Measurements from ENCODE around the gene NMT1. TPM values are rescaled to one million over a fixed set of nuclear protein-coding genes. Genes with fewer than 3 reads are reported as not detected.
A peak's percentile ranks its signal among the peaks of the same experiment; 100 is the strongest.

NMT1 gene
- total RNA-seq, 2 donors from 2014 or later, result 101 to 120 TPM

DNA sequence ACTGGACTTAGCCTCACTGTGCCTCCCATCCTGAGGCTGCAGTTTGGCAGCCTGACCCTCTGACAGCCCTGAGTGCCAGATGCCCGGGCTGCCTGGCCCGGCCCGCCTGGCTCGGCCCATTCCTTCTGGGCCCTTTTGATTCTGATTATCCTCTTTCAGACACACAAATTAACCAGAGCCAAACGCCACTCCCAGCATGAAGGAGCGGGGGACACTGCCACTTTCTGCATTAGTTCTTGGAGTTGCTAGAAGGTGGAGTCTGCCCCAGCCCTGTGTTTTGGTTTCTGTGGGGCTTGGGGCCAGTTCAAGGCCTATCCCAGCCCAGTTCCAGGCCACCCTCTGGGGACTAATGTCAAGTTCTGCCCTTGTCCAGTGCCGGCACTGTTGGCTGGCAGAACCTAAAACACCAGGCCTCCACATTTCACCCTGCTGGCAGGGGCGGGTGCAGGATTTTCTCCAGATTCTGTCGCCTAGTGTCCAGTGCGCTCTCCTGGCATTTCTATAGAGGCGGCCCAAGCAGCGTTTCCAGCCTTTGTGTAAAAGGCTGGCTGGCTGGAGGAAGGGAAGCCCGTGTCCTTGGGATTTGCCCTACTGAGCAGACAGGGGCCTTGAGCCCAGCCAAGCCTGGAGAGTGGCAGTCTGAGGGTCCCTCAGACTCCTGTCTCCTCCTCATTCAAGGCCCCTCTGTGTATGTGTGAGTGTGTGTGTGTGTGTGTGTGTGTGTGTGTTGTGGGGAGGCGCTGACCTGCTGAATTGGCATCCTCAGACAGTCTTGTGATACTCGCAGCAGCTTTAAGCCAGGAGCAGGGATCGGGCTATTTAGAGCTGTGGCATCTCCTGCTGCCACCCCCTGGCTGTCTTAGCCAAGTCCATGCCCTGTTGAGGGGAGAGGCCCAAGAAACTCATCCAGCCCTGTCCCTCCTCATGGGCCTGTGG is 49.8 kb downstream of the NMT1 start:
- peaks cover 20% of the 10 kb centered on the region for H3K36me3 Mint-ChIP-seq (ENCODE audit: low read depth)
- no peak for ATAC-seq (replicated peaks)
- H3K27ac Mint-ChIP-seq, result no peak overlapping the region
- H3K9me3 Mint-ChIP-seq, result no peaks in the 10 kb centered on the region
- H3K4me3 Mint-ChIP-seq, result no peak overlapping the region
- H3K4me1 Mint-ChIP-seq, result peaks cover 4% of the 10 kb centered on the region
- H3K27me3 Mint-ChIP-seq, result no peaks in the 10 kb centered on the region

DNA sequence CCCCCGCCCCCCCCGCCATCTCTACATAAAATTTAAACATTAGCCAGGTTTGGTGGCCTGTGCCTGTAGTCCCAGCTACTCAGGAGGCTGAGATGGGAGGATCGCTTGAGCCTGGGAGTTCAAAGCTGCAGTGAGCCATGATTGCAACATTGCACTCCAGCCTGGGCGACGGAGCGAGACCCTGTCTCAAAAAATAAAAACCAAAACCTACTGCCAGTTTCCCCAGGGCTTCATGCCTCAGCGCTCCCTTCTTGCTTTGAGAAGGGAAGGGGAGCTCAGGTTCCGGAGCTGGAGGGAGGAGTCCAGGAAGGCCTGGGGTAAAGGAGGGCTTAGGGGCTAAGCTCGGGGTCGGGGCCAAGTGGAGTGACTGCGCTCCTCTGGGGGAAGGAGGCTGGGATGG is 50.7 kb downstream of the NMT1 start:
- peaks cover 11% of the 10 kb centered on the region for H3K36me3 Mint-ChIP-seq (ENCODE audit: low read depth)
- no peaks in the 10 kb centered on the region for H3K27me3 Mint-ChIP-seq
- no peak for ATAC-seq (replicated peaks)
- H3K27ac Mint-ChIP-seq, result no peak overlapping the region
- H3K9me3 Mint-ChIP-seq, result no peaks in the 10 kb centered on the region
- no peak overlapping the region for H3K4me3 Mint-ChIP-seq
- peaks cover 5% of the 10 kb centered on the region for H3K4me1 Mint-ChIP-seq

DNA sequence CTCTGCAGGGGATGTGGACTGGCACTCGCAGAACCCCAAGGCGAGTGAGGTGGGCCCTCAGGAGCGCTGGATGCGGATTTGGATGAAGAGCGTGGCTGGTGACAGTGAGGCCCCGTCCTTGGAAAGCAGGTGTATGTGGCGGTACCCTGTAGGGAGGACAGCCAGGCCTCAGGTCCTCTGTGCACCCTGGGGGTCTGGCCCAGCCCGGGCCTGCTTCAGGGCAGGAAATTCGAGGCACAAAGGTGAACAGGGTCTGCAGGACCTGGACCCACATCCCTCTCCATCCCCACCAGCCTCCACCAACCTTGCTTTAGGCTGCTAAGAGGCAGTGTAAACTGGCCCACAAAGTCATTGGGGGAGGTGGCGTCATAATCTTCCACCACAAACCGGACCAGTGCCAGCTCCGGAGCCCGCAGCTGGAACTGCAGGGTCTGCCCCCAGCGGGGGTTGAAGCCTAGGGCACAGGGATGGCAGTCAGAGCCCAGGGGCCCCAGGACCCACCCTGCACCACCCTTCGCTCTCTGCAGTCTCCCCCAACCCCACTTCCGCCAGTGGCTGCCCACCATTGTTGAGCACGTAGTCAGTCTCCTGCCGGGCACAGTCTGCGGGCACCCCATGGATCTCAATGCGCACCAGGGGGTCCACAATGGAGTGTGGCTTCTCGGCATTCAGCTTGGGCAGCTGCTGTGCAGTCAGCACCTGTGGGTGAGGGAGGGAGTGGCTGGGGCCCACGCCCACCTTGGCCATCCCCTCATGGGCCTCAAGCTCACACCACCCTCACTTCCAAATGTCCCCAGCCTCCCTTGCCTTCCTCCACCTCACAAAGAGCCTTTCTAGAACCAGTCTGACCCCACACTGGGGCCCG is 51.7 kb downstream of the NMT1 start:
- ATAC-seq (replicated peaks), result no peak
- H3K4me1 Mint-ChIP-seq, result peaks cover 5% of the 10 kb centered on the region
- no peak overlapping the region for H3K27ac Mint-ChIP-seq
- H3K4me3 Mint-ChIP-seq, result no peak overlapping the region
- H3K9me3 Mint-ChIP-seq, result no peaks in the 10 kb centered on the region
- no peaks in the 10 kb centered on the region for H3K27me3 Mint-ChIP-seq
- peaks cover 6% of the 10 kb centered on the region for H3K36me3 Mint-ChIP-seq (ENCODE audit: low read depth)

DNA sequence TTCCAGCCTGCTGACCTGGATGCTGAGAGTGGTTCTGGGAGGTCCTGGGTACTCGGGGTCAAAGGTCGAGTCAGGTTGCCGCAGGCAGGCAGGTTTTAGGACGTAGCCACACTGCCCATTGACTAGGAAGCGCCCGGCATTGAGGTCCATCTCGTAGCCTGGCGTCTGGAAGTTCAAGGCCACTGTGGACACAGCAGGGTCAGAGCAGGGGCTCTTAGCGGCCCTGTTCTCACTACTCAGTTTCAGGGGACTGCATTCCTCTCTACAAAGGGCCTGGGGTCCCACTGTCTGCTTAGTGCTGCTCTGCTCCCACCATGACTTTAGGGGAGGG is 52.3 kb downstream of the NMT1 start:
- Mint-ChIP-seq H3K36me3 (ENCODE audit: low read depth) (no peaks in the 10 kb centered on the region), H3K27me3 (no peaks in the 10 kb centered on the region), H3K4me1 (peaks cover 5% of the 10 kb centered on the region), H3K4me3 (no peak overlapping the region), H3K27ac (no peak overlapping the region), H3K9me3 (no peaks in the 10 kb centered on the region)
- ATAC-seq (replicated peaks), result no peak

DNA sequence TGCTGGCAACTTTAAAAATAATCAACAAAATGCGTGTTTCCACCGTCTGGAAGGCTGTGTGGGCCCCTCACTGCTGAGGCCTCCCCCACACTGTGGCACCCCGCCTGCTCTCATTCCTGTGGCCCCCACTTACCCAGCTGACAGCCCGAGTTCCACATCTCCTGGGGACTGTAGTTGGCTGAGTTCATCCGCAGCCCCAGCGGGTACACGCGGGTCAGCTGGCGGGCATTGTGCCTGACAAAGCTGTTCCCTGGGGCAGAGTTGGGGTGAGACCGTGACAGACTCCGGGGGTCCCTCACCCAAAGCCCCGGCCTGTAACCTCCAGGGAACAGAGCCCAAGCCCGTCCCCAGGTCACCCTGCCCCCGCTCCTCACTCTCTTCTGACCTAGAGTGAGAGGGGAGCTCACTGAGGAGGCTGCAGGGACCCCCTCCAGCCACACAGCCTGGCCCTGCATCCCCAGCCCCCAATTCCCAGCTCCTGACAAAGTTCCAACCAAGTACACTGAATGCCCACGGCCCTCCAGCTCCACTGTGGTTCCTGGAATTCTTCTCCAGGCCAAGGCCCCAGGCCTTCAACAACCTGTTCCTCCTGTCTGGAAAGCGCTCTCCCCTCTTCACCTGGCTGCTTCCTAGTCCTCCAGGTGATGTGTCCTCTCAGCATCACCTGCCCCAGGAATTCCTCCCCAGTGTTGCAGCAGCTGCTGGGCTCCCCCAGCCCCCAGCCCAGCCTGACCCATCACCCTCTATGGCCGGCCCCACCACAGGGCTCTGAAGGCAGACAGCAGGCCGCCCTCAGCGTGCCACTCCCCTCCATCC is 53.2 kb downstream of the NMT1 start:
- Mint-ChIP-seq H3K9me3 (no peaks in the 10 kb centered on the region), H3K27ac (no peak overlapping the region), H3K36me3 (ENCODE audit: low read depth) (no peaks in the 10 kb centered on the region), H3K4me3 (no peak overlapping the region), H3K27me3 (no peaks in the 10 kb centered on the region), H3K4me1 (peaks cover 5% of the 10 kb centered on the region)
- ATAC-seq (replicated peaks), result no peak

DNA sequence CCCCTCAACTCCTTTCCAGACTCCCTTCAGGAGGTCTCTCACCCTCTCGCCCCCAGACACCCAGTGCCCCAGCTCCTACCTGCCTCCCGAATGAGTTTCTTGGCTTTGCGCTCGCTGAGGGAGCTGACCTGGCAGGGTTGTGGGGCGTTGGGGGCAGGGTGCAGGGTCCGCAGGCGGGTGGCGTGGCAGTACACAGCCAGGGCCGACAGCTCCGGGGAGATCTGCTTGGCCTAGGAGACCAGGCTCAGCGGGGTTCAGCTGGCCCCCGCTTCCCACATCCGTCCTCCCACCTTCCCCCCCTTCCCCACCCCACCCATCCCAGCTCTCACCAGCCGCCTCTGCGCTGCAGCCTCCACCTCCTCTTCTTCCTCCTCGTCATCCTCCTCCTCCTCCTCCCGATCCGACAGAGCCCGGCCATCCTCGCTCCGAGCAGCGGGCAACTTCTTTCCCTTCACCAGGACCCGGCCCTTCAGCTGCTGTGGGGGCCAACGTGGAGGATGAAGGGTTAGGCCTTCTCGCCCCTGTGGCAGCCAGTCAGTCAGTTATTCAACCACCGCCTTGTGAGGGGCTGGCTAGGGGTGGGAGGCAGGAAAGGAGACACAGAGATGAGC is 54.0 kb downstream of the NMT1 start:
- H3K4me1 Mint-ChIP-seq, result peaks cover 5% of the 10 kb centered on the region
- no peaks in the 10 kb centered on the region for H3K9me3 Mint-ChIP-seq
- H3K27me3 Mint-ChIP-seq, result no peaks in the 10 kb centered on the region
- ATAC-seq (replicated peaks), result no peak
- no peak overlapping the region for H3K4me3 Mint-ChIP-seq
- H3K36me3 Mint-ChIP-seq (ENCODE audit: low read depth), result no peaks in the 10 kb centered on the region
- H3K27ac Mint-ChIP-seq, result no peak overlapping the region

DNA sequence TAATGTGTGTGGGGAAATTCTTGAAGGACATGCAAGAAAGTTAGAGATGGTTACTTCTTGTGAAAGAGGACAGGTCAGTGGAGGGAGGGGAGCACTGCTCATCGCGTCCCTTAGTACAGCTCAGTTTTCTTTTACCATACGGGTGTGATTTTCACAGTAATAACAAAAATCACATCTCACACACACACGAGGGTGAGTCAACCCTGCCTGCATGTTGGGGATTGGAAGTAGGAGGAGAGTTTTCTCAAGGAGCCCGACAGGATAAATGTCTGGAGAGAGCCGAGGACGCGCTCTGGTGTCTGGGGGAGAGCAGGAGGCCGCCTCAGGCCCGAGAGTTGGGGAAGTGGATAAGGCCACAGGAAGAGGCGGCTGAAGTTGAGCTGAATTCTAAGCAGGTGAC is 54.8 kb downstream of the NMT1 start:
- Mint-ChIP-seq H3K9me3 (no peaks in the 10 kb centered on the region), H3K27ac (peak overlapping the region; percentile 48), H3K4me1 (peaks cover 5% of the 10 kb centered on the region), H3K27me3 (no peaks in the 10 kb centered on the region), H3K36me3 (ENCODE audit: low read depth) (no peaks in the 10 kb centered on the region), H3K4me3 (no peak overlapping the region)
- ATAC-seq (replicated peaks), result no peak

DNA sequence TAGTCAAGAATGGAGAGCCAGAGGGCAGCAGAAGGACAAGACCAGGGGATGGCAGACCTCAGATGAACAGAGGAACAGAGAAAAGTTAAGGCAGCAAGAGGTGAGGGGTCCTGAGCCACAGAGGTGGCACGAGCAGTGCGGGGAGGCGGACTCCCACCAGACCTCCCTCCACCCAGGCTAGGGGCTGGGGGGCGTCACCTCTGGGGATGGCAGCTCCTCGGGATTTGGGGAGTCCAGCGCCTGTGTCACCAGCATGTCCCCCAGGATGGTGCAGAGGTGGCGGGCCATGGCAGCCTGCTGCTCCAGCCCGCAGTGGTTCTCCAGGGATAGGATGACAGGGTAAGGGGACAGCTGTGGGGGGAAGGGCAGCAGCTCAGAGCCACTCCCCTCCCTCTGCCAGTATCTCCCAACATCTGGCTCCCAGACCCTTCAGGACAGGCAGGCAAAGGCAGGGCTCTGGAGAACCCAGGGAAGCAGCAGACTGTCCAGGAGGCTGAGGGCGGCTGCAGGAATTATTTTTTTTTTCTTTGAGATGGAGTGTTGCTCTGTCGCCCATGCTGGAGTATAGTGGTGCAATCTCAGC is 55.4 kb downstream of the NMT1 start:
- ATAC-seq (replicated peaks), result no peak
- Mint-ChIP-seq H3K27ac (no peak overlapping the region), H3K4me1 (peaks cover 5% of the 10 kb centered on the region), H3K27me3 (no peaks in the 10 kb centered on the region), H3K9me3 (no peaks in the 10 kb centered on the region), H3K36me3 (ENCODE audit: low read depth) (no peaks in the 10 kb centered on the region), H3K4me3 (no peak overlapping the region)

DNA sequence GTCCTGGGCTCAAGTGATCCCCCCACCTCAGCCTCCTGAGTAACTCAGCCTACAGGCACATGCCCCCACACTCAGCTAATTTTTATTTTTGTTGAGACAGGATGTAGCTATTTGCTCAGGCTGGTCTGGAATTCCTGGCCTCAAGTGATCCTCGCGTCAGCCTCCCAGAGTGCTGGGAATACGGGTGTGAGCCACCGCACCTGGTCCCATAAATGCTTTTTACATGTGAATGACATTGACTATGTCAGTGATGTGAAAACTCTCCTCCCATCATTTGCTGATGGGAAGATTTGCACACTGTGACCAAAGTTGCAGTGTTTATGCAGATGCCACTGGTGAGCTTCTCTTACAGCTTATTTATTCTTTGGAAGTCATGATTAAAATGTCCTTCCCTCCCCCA is 56.2 kb downstream of the NMT1 start:
- H3K9me3 Mint-ChIP-seq, result no peaks in the 10 kb centered on the region
- H3K4me1 Mint-ChIP-seq, result peaks cover 5% of the 10 kb centered on the region
- no peak for ATAC-seq (replicated peaks)
- H3K27me3 Mint-ChIP-seq, result no peaks in the 10 kb centered on the region
- H3K36me3 Mint-ChIP-seq (ENCODE audit: low read depth), result no peaks in the 10 kb centered on the region
- H3K27ac Mint-ChIP-seq, result no peak overlapping the region
- H3K4me3 Mint-ChIP-seq, result no peak overlapping the region

DNA sequence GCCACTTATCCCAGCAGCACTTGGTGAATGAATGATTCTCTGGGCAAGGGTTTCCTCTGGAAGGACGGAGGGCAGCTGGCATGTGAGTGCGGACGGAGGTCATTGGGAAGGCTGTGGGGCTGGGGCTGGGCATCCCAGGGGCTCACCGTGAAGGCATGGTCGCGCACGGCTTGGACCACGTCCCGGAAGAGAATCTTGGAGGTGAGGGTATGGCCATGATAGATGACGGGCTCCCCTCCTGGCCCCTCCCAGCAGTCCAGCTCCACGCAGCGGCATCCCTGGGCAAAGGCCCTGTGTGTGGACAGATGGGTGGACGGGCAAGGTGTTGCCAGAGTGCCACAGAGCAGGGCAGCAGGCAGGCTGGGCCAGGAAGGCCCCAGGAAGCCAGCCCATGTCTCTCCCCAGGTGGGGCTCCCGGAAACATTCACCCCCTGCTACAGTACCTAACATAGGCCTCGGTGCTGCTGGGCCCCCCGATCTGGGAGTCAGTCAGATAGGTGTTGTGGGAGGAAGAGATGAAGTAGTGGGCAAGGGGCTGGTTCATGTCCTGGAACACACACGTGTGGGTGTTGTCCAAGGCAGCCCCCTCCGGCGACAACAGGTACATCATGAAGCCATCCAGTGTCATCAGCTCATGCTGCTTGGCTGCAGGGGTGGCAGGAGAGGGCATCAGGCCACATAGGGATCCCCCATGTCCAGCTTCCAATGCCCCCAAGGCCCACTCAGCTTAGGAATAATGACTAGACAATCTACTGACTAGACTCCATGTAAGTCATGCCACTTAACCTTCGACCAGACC is 56.9 kb downstream of the NMT1 start:
- Mint-ChIP-seq H3K9me3 (no peaks in the 10 kb centered on the region), H3K4me3 (no peak overlapping the region), H3K36me3 (ENCODE audit: low read depth) (no peaks in the 10 kb centered on the region), H3K27ac (no peak overlapping the region), H3K4me1 (peaks cover 5% of the 10 kb centered on the region), H3K27me3 (no peaks in the 10 kb centered on the region)
- ATAC-seq (replicated peaks), result no peak

DNA sequence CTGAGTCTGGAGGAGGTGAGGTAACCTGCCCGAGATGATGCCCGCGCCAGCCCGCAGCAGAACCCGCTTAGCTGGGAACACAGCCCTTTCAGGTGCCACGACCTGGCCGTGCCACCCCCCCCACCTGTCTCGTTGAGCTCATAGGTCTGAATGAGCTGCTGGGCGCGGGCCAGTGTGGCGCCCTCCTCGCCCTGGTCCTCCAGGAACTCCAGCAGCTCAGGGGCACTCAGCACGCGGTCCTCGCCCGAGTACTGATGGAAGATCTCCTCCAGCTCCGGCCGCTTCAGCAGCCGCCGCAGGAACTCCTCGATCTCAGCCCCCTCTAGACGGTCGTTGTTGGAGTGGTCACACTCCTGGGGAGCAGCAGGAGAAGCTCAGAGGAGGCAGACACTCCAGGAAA is 57.6 kb downstream of the NMT1 start:
- no peak for ATAC-seq (replicated peaks)
- Mint-ChIP-seq H3K4me1 (peaks cover 5% of the 10 kb centered on the region), H3K9me3 (no peaks in the 10 kb centered on the region), H3K4me3 (no peak overlapping the region), H3K36me3 (ENCODE audit: low read depth) (no peaks in the 10 kb centered on the region), H3K27me3 (no peaks in the 10 kb centered on the region), H3K27ac (no peak overlapping the region)

DNA sequence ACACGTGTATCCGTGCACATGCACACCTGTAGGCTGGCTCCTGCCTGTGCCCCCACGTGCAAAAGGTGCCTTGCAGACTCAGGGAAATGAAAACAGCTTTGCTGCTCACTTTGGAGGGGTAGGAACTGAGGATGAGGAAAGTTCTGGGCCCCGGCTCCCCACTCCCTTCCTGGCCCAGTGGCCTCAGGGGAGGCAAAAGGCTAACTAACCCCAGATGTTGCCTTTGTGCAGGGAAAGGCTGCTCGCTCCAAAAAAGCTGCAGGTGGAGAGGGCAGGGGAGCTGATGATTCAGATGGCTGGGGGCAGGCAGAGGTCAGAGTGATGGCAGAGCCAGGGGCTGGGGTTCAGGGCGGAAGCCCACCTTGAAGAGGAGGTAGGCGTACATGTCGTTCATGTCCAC is 58.8 kb downstream of the NMT1 start:
- no peak for ATAC-seq (replicated peaks)
- Mint-ChIP-seq H3K4me1 (peaks cover 5% of the 10 kb centered on the region), H3K4me3 (no peak overlapping the region), H3K27ac (no peak overlapping the region), H3K36me3 (ENCODE audit: low read depth) (no peaks in the 10 kb centered on the region), H3K27me3 (no peaks in the 10 kb centered on the region), H3K9me3 (no peaks in the 10 kb centered on the region)

DNA sequence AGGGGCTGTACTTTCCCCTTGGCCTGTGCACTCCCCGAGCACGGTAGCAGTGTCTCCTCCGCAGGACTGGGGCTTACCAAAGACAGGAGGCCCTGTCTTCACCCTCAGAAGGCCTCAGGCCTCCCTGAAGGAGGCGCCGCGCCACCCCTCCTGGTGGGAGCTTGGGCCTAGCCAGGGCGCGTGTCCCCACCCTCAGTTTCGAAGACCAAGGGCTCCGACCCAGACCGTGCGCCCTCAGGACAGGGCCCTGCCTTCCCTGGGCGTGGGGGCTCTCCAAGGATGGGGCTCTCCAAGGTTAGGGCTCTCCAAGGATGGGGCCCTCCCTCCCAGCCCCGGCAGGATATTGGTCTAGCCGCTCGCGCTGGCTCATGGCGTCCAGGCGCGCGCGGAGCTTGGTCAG is 59.4 kb downstream of the NMT1 start:
- ATAC-seq (replicated peaks), result no peak
- no peaks in the 10 kb centered on the region for H3K27me3 Mint-ChIP-seq
- peaks cover 5% of the 10 kb centered on the region for H3K4me1 Mint-ChIP-seq
- H3K4me3 Mint-ChIP-seq, result no peak overlapping the region
- H3K9me3 Mint-ChIP-seq, result no peaks in the 10 kb centered on the region
- H3K27ac Mint-ChIP-seq, result no peak overlapping the region
- no peaks in the 10 kb centered on the region for H3K36me3 Mint-ChIP-seq (ENCODE audit: low read depth)
